Measurements from ENCODE around the gene ITGA7. TPM values are rescaled to one million over a fixed set of nuclear protein-coding genes. Genes with fewer than 3 reads are reported as not detected.

ITGA7 gene
- total RNA-seq, 1 experiment from 2014 or later = 96.2 TPM

GRCh38 chr12:55728939-55729818 lies 21.5 kb upstream of the ITGA7 start, which contains the start of gene CD63:
CD63 (minus strand) TSS chr12:55729009; CDS start chr12:55728341, 668 bp downstream.
- ChIA-PET CTCF (interaction anchor here (0.6 to 2.7 kb wide), 23 partner anchors 9 to 978 kb away, joined by 3 to 75 read pairs (median 4); partner anchors contain the start of genes BLOC1S1, DNAJC14, ITGA7 and ORMDL2), POLR2A (interaction anchor here (0.5 to 2.5 kb wide), 15 partner anchors 9 to 1428 kb away, joined by 3 to 21 read pairs (median 6); partner anchors contain the start of genes BLOC1S1, DNAJC14, GDF11 and ITGA7)
- H3K27ac Mint-ChIP-seq = peak within 1 kb of the TSS; percentile 75
- no peaks in the 10 kb centered on the region for H3K9me3 Mint-ChIP-seq
- H3K36me3 Mint-ChIP-seq = peaks cover 14% of the 10 kb centered on the region
- H3K4me1 Mint-ChIP-seq = peaks cover 31% of the 10 kb centered on the region
- DNase-seq (ENCODE audit: low spot score) (peak; percentile 87), ATAC-seq (peak; percentile 75)
- H3K27me3 Mint-ChIP-seq (ENCODE audit: low read depth) = no peaks in the 10 kb centered on the region
- 0 out of 2 replicates have a peak, but pooled peaks have one; percentile 37 for TF ChIP-seq GABPB1 (CRISPR knock-in tag; IDR thresholded peaks at IDR 0.05)
- peak; percentile 94 for TF ChIP-seq USF2 (CRISPR knock-in tag; IDR thresholded peaks at IDR 0.05)
- TF ChIP-seq MYBL2 (CRISPR knock-in tag; IDR thresholded peaks at IDR 0.05) = peak; percentile 59; the same call in 1 of the 2 replicates
- no peak for TF ChIP-seq CTCF (IDR thresholded peaks at IDR 0.05)
- TF ChIP-seq USF1 (CRISPR knock-in tag; IDR thresholded peaks at IDR 0.05) = peak; percentile 90
- TF ChIP-seq TEAD1 (CRISPR knock-in tag; IDR thresholded peaks at IDR 0.05) = peak; percentile 63; the same call in 1 of the 2 replicates
- TF ChIP-seq E2F5 (CRISPR knock-in tag; IDR thresholded peaks at IDR 0.05) = peak; percentile 65; the same call in 1 of the 2 replicates
- no peak for TF ChIP-seq CREB1 (CRISPR knock-in tag; IDR thresholded peaks at IDR 0.05)
- peak; percentile 39; the same call in 1 of the 2 replicates for TF ChIP-seq CREM (CRISPR knock-in tag; IDR thresholded peaks at IDR 0.05)
- TF ChIP-seq MAX (CRISPR knock-in tag; IDR thresholded peaks at IDR 0.05) = peak; percentile 77; the same call in 1 of the 2 replicates
- peak; percentile 83 for TF ChIP-seq SP1 (CRISPR knock-in tag; conservative IDR thresholded peaks at IDR 0.05)
- no peak for TF ChIP-seq NR3C1 (CRISPR knock-in tag; conservative IDR thresholded peaks at IDR 0.05; ENCODE audit: low read depth)
- peak; percentile 36; the same call in 1 of the 2 replicates for TF ChIP-seq ARID4B (CRISPR knock-in tag; IDR thresholded peaks at IDR 0.05; ENCODE audit: borderline replicate concordance)
- TF ChIP-seq ATF1 (CRISPR knock-in tag; IDR thresholded peaks at IDR 0.05) = 0 out of 2 replicates have a peak, but pooled peaks have one; percentile 35
- peak; percentile 63; the same call in 1 of the 2 replicates for TF ChIP-seq FOXP4 (CRISPR knock-in tag; IDR thresholded peaks at IDR 0.05)
- TF ChIP-seq AR (CRISPR knock-in tag; IDR thresholded peaks at IDR 0.05) = no peak
- peak; percentile 51; the same call in 1 of the 2 replicates for TF ChIP-seq HMGXB4 (CRISPR knock-in tag; IDR thresholded peaks at IDR 0.05)
- 0 out of 2 replicates have a peak, but pooled peaks have one; percentile 17 for TF ChIP-seq ETV6 (CRISPR knock-in tag; IDR thresholded peaks at IDR 0.05)
- peak within 1 kb of the TSS; percentile 88 for H3K4me3 Mint-ChIP-seq
